ENCODE results near the gene GBP1.
"Not testable (repeated sequence)": the region's sequence is repeated elsewhere in the genome, so short reads cannot be mapped to it uniquely, and the experiment has no call there.

GBP1 gene, protein sequence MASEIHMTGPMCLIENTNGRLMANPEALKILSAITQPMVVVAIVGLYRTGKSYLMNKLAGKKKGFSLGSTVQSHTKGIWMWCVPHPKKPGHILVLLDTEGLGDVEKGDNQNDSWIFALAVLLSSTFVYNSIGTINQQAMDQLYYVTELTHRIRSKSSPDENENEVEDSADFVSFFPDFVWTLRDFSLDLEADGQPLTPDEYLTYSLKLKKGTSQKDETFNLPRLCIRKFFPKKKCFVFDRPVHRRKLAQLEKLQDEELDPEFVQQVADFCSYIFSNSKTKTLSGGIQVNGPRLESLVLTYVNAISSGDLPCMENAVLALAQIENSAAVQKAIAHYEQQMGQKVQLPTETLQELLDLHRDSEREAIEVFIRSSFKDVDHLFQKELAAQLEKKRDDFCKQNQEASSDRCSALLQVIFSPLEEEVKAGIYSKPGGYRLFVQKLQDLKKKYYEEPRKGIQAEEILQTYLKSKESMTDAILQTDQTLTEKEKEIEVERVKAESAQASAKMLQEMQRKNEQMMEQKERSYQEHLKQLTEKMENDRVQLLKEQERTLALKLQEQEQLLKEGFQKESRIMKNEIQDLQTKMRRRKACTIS

GRCh38 chr1:89065079-89065868 lies at the start of gene GBP1:
GBP1 (minus strand) TSS chr1:89065208; CDS start chr1:89063234, 1,974 bp downstream.
- DNase-seq (ENCODE audit: low read depth, low spot score) = peak; percentile 54

DNA sequence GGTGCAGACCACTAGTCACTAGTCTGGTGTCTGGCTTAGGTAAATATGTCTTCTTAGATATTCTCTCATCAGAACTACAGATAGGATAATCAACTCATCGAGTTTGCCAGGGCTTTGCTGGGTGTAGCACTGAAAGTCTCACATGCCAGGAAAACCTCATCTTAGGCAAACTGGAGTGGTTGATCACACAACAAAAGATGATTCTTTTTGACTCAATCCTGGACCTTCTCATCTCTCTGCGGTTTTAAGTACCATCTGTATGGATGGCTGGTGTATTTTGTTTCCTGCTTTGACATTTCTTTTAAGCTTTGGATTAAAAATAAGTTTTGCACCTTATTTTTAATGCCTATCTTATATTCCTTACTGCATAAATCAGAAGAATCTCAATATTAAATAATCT lies 49.7 kb upstream of the GBP1 start:
- DNase-seq (ENCODE audit: low read depth, low spot score) = no peak

DNA sequence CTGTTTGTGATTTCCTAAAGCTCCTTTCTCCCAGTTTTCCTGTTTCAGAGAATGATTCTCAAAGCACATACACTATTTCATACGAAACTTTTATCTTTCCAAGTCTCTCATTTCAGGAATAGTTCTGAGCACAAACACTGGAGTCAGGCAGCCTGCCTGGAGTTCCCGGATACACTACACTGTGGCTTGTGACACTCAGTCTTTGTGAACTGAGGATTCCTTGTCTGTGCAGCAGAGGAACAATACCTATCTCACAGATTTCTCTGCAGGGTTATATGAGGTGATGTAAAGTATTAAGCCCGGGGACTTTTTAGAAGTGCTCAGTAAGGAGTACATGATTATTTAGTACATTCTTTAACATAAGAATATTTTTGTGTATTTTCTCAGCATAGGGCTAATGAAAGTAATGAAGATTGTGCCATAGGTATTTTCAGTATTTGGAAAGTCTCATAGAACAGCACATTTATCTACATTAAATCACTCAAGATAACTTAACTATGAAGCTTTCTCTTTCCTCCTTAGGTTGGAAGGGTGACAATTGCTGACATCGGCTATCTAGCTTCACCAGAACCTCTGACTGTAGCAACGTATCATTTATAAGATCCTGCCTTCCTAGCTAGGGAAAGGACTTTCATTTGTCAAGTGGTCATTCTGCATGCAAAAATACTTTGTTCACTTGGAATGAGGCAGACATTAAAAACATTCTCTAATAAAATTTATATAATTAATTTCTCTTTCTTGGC lies 48.0 kb upstream of the GBP1 start:
- DNase-seq (ENCODE audit: low read depth, low spot score) = no peak

- DNase-seq (ENCODE audit: low read depth, low spot score) = no peak
These were observed 39.7 kb upstream of the GBP1 start for GRCh38 chr1:89104687-89105086.

GRCh38 chr1:89104147-89104546 lies 39.1 kb upstream of the GBP1 start:
- DNase-seq (ENCODE audit: low read depth, low spot score) = no peak

- DNase-seq (ENCODE audit: low read depth, low spot score) = no peak
These were observed 37.0 kb upstream of the GBP1 start for GRCh38 chr1:89102021-89102420.

DNA sequence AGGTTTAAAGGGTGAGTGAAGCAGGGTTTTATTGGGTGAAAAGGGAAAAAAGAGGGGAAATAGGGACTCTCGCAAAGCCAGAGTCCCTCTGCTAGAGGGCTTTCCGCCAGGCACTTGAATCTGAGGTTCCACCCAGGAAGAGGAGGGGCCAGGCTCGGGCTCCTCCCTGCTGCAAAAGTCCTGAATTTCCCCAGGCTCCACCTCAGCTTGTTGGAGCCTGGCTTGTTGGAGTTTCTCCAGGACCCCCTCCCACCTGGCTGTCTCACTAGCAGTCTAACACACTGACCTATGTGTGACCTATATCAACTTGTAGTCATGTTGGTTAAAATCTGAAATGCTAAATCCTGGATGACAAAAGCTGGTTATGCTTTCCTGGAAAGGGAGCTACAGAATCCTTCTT lies 35.4 kb upstream of the GBP1 start:
- no peak for DNase-seq (ENCODE audit: low read depth, low spot score)

DNA sequence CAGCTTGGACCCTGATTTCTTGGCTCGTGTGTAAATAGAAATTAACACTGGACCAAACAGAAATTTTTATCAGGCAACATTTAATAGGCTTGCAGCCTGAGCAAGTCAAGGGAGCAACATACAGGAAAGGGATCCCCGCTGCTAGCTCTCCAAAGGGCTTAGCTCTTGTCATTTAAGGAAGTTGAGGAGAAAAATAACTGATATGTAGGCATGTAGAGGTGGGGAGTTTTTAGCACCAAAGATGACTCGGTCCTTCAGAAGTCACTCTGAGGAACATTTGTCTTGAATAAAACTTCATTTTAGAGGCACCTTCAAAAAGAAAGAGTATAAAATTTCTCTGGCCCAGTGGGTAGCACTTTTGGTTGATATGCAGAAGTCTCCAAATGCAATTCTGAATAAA lies 33.8 kb upstream of the GBP1 start:
- DNase-seq (ENCODE audit: low read depth, low spot score) = no peak

- DNase-seq (ENCODE audit: low read depth, low spot score) = no peak
These were observed 30.7 kb upstream of the GBP1 start for GRCh38 chr1:89095737-89096136.

DNA sequence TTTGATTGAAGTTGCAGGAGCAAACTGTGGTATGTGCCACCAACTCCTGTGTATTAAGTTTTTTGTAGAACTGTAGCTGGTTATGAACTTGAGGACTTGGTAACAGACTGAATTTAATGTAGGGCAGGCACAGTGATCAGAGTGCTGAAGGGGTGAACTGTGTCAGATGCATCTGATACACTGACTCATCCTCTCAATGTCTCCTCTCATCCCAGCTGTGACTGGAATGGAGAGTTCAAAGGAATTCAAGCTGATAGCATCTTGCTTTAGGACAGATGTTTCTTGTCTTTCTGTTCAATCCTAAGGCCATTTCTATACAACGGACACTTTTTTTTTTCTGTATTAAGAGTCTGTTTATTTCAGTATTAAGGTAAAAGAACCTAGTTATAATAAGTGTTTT lies 25.0 kb upstream of the GBP1 start:
- no peak for DNase-seq (ENCODE audit: low read depth, low spot score)

GRCh38 chr1:89088572-89088971 lies 23.6 kb upstream of the GBP1 start:
- no peak for DNase-seq (ENCODE audit: low read depth, low spot score)

GRCh38 chr1:89087241-89087640 lies 22.2 kb upstream of the GBP1 start:
- no peak for DNase-seq (ENCODE audit: low read depth, low spot score)

- no peak for DNase-seq (ENCODE audit: low read depth, low spot score)
These were observed 20.8 kb upstream of the GBP1 start for GRCh38 chr1:89085781-89086180.

- no peak for DNase-seq (ENCODE audit: low read depth, low spot score)
These were observed 16.0 kb upstream of the GBP1 start for GRCh38 chr1:89081005-89081404.

GRCh38 chr1:89080068-89080467 lies 15.1 kb upstream of the GBP1 start:
- DNase-seq (ENCODE audit: low read depth, low spot score) = not testable (repeated sequence)

- DNase-seq (ENCODE audit: low read depth, low spot score) = not testable (repeated sequence)
These were observed 7.6 kb upstream of the GBP1 start for GRCh38 chr1:89072466-89073065.

DNA sequence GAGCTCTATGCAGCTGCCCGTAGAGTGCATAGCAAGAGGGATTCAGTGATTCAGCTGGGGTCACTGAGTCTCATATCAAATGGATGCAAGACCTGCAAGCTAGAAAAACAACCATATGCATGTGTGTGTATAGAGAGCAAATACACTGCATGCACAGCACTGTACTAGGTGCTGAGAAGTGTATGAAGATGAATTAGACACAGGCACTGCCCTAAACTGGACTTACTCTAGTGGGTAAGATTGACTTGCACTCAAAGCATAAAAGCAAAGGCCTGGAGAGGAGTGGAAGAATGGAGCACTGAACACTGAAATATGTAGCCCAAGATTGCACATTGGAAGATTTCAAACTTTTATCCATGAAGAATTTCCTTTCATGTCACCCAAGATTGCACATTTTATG lies 5.5 kb upstream of the GBP1 start:
- DNase-seq (ENCODE audit: low read depth, low spot score) = no peak

DNA sequence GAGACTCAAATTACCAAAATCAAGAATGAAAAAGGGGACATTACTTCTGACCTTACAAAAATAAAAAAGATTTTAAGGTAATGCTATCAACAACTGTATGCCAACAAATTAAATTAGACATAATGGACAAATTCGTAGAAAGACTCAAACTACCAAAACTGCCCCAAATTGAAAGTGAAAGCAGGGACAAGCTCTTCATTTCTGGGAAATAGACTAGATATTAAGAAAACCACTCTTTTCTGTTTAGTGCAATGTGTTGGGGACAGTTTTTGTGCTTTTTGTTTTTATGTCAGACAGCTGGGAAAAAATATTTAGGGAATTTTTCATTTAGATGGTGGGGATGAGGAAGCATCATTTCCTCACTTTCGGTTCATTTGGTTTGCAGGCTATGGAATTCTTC lies 4.9 kb upstream of the GBP1 start:
- no peak for DNase-seq (ENCODE audit: low read depth, low spot score)

DNA sequence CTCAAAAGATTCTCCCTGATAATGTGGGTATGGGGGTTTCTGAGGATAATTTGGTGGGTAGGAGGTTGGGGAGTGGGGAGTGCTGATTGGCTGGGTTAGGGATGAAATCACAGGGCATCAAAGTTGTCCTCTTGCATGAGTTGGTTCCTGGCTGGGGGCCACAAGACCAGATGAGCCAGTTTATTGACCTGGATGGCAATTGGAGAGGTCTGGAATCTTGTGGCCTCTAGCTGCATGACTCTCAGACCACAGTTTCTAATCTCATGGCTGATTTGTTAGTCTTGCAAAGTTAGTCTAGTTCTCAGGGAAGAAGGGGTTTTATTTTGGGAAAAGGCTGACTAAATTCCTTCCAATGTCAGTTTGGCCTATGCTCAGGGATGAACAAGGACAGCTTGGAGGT lies 3.3 kb upstream of the GBP1 start:
- no peak for DNase-seq (ENCODE audit: low read depth, low spot score)

GRCh38 chr1:89064632-89065031 lies 376 bp downstream of the GBP1 start:
- no peak for DNase-seq (ENCODE audit: low read depth, low spot score)

GRCh38 chr1:89063094-89063493 lies 1.9 kb downstream of the GBP1 start:
- no peak for DNase-seq (ENCODE audit: low read depth, low spot score)

All from smooth muscle cell of the brain vasculature (primary cell).